ENCODE measurements around the gene NDUFS6. TPM values are rescaled to one million over a fixed set of nuclear protein-coding genes. Genes with fewer than 3 reads are reported as not detected.

NDUFS6 gene
- total RNA-seq, 1 donor from 2014 or later, result 69.2 TPM

DNA sequence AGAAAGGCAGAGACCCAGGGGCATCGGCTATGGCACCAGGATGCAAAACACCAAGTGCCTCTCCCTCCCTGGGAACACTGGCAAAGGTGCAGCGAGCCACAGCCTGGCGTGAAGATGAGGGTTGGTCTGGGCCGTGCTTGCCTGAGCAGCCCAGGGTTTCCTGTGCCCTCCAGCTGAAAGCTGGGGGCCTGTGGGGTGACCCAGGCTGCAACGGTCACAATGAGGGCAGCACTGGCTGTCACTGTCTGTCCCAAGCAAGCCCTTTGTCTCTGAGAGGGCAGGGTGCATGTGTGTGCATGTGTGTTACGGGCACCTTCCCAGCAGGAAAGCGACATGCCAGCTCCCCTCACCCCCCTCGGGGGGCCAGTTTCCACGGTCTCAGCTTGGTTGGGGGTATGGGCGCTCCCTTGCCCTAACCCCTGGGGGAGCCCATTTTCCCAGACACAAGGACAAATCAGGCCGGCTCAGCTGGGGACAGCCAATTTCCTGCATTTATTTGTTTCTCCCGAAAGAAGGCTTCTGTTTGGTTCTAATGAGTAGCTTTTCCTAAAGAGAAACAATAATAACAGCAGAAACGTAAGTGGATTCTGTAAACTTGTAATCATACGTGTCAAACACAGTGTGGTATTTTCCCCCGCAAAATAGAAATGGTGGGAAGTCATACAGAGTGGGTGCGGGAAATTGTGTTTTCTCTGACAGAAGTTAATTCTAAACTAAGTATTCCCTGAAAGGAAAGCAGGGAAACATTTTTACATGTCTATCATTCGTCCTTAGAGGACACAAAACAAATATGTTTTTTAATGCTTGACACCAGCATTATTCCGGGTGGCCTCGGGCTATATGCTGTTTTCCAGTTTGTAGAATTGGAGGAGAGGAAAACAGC lies 22.8 kb upstream of the NDUFS6 start:
- no peak for DNase-seq (ENCODE audit: low read depth)
- Histone ChIP-seq H3K27me3 (ENCODE audit: control insufficient read depth, insufficient read depth, low read length) (peaks cover 31% of the 10 kb centered on the region), H3K36me3 (ENCODE audit: control insufficient read depth, insufficient read depth, low read length) (no peaks in the 10 kb centered on the region), H3K4me3 (ENCODE audit: low read depth, low read length) (no peak overlapping the region)
- TF ChIP-seq, protein P1, sequence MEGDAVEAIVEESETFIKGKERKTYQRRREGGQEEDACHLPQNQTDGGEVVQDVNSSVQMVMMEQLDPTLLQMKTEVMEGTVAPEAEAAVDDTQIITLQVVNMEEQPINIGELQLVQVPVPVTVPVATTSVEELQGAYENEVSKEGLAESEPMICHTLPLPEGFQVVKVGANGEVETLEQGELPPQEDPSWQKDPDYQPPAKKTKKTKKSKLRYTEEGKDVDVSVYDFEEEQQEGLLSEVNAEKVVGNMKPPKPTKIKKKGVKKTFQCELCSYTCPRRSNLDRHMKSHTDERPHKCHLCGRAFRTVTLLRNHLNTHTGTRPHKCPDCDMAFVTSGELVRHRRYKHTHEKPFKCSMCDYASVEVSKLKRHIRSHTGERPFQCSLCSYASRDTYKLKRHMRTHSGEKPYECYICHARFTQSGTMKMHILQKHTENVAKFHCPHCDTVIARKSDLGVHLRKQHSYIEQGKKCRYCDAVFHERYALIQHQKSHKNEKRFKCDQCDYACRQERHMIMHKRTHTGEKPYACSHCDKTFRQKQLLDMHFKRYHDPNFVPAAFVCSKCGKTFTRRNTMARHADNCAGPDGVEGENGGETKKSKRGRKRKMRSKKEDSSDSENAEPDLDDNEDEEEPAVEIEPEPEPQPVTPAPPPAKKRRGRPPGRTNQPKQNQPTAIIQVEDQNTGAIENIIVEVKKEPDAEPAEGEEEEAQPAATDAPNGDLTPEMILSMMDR (IDR thresholded peaks at IDR 0.05; ENCODE audit: insufficient read depth, low read length, poor library complexity, severe bottlenecking), result no peak

DNA sequence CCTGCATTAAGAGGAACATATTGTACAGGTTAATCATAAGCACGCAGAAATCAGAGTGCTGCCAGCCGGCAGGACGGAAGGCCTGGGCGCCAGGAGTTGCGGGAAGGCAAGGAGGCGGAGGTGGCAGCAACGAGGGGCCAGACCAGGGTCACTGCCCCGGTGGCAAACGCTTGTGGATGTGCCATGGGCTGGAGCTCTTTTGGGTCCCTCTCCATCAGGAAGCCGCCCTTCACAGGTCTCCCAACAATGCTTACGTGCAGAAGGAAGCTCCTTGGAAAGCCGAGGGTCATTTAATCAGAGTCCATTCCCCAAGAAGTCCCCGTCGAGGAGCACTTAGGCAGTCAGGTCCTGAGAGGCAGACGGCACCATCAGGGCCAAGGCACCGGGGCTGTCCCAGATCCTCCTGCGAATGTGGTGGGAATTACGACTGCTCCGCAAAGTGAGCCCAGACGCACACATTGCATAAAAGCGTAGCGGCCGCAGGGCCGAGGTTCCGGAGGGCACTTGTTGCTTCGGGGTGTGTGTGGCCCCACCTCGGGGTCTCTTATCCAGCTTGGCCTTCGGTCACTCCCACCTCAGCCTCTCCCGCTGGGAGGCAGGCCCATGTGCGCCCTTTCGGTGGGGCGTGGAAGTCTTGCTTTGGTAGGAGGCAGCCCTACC lies 22.1 kb upstream of the NDUFS6 start:
- Histone ChIP-seq H3K27me3 (ENCODE audit: control insufficient read depth, insufficient read depth, low read length) (peaks cover 33% of the 10 kb centered on the region), H3K36me3 (ENCODE audit: control insufficient read depth, insufficient read depth, low read length) (no peaks in the 10 kb centered on the region), H3K4me3 (ENCODE audit: low read depth, low read length) (no peak overlapping the region)
- TF ChIP-seq, protein P1 (IDR thresholded peaks at IDR 0.05; ENCODE audit: insufficient read depth, low read length, poor library complexity, severe bottlenecking), result no peak
- no peak for DNase-seq (ENCODE audit: low read depth)

DNA sequence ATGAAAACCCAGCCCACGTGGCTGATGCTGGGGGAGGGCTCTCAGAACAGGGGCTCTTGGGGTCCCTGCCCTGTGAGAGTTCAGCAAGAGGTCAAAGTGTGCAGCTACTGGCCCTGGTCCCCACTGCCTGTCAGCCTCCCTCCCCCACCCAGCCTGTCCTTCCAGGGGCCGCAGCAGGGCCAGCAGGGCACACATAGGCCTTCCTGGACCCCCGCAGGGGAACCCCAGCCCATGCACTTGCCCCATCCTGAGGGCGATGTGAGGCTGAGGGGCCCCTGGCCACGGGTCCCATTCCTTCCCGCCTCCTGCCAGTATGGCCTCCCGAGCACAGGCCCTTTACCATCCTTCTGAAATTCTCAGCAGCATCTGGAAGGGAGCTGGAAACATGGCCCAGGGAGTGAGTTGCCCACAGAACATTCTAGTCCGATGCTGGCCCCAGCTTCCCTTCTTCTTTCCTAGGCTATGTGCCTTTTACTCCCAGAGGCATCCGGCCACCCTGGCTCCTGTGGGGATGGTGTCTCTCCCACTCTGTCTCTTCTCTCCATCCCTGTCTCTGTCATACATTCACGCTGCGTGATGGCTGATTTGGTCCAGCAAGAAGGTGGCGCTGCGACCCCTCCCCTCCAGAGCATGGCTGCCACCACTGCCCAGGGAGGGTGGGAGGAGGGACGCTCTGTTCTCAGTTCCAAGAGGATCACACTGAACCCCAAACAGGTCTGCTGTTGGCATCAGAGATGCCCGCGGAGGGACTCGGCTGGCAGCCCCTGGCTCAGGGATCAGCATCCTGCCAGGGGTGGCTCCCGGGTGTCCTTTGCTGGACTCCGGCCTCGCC lies 21.2 kb upstream of the NDUFS6 start:
- DNase-seq (ENCODE audit: low read depth), result no peak
- no peaks in the 10 kb centered on the region for H3K36me3 ChIP-seq (ENCODE audit: control insufficient read depth, insufficient read depth, low read length)
- H3K27me3 ChIP-seq (ENCODE audit: control insufficient read depth, insufficient read depth, low read length), result peaks cover 38% of the 10 kb centered on the region
- no peak overlapping the region for H3K4me3 ChIP-seq (ENCODE audit: low read depth, low read length)
- TF ChIP-seq, protein P1 (IDR thresholded peaks at IDR 0.05; ENCODE audit: insufficient read depth, low read length, poor library complexity, severe bottlenecking), result no peak

DNA sequence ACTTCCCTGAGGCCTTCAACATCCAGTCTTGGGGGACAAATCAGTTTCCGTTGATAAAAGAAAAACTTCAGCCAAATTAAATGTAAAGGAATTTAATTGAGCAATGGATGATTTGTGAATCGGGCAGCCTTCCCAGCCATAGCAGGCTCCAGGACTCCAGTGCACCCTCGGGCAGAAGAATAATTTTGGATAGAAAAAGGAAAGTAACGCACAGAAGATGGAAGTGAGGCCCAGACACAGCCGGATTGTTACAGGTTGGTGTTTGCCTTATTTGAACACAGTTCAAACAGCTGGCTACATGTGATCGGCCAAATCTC lies 20.6 kb upstream of the NDUFS6 start:
- Histone ChIP-seq H3K4me3 (ENCODE audit: low read depth, low read length) (no peak overlapping the region), H3K27me3 (ENCODE audit: control insufficient read depth, insufficient read depth, low read length) (peaks cover 38% of the 10 kb centered on the region), H3K36me3 (ENCODE audit: control insufficient read depth, insufficient read depth, low read length) (no peaks in the 10 kb centered on the region)
- TF ChIP-seq, protein P1 (IDR thresholded peaks at IDR 0.05; ENCODE audit: insufficient read depth, low read length, poor library complexity, severe bottlenecking), result no peak
- no peak for DNase-seq (ENCODE audit: low read depth)

DNA sequence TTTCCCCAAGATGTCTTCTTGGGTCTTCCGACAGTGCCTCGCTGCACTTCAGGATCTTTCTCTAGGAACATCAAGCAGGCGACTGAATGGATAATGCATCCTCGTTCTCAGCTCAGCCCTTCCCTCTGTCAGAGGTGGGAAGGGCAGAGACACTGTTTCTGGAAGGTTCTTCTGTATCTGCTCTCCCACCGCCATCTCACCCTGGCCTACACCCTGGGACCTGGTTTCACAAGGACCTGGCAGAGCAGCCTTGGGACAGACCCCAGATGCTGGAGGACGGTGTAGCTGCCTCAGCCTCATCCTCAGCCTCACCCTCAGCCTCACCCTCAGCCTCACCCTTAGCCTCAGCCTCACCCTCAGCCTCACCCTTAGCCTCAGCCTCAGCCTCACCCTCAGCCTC lies 20.1 kb upstream of the NDUFS6 start:
- Histone ChIP-seq H3K4me3 (ENCODE audit: low read depth, low read length) (no peak overlapping the region), H3K36me3 (ENCODE audit: control insufficient read depth, insufficient read depth, low read length) (no peaks in the 10 kb centered on the region), H3K27me3 (ENCODE audit: control insufficient read depth, insufficient read depth, low read length) (peaks cover 38% of the 10 kb centered on the region)
- TF ChIP-seq, protein P1 (IDR thresholded peaks at IDR 0.05; ENCODE audit: insufficient read depth, low read length, poor library complexity, severe bottlenecking), result no peak
- no peak for DNase-seq (ENCODE audit: low read depth)
